GM23248 (cell line): ENCODE data around the gene LRBA.

ENCODE experiments used
- EZH2 ChIP-seq: fragments of 200-600 bp; sonication (generic); IDR thresholded peaks from 2 replicates; pipeline ENCODE4 v1.6.1; 2018; ENCODE audit warnings: antibody characterized with exemption, mild to moderate bottlenecking; ENCODE audit not compliant: insufficient read depth, poor library complexity, severe bottlenecking
- EZH2phosphoT487 ChIP-seq: fragments of 200-600 bp; sonication (generic); IDR thresholded peaks from 2 replicates; pipeline ENCODE4 v1.6.1; 2018; ENCODE audit warnings: antibody characterized with exemption, moderate library complexity, mild to moderate bottlenecking, low read depth; ENCODE audit not compliant: insufficient read depth

- TF ChIP-seq EZH2phosphoT487 (no peak), EZH2 (no peak)
These were observed 725.9 kb downstream of the LRBA start for GRCh38 chr4:150289198-150289597.
